T-helper 2 cell treated with Interferon-gamma antibody and Interleukin-4, amounts not matched to agents 100 ng/mL and 5 ng/mL, for 36 hours (primary cell): Measurements from ENCODE around the gene PRXL2B. TPM values are rescaled to one million over a fixed set of nuclear protein-coding genes. Genes with fewer than 3 reads are reported as not detected.
"Not testable (repeated sequence)": the region's sequence is repeated elsewhere in the genome, so short reads cannot be mapped to it uniquely, and the experiment has no call there.

Source experiments
- intact Hi-C: fragments of 100-400 bp; cut with micrococcal nuclease; formaldehyde crosslinking; loops from one replicate; pipeline ENCODE4 v1.15.1; 2023
- total RNA-seq: library from RNA; stranded (reverse); gene quantifications from 2 replicates; pipeline ENCODE4 v1.2.3, GENCODE V29; 2022

The PRXL2B gene
- total RNA-seq, 1 donor from 2014 or later = 22.5 TPM

GRCh38 chr1:2611031-2611501 lies 24.5 kb downstream of the PRXL2B start:
- intact Hi-C loops = no loop called here

- intact Hi-C loops = no loop called here
Observed at GRCh38 chr1:2611621-2612437, 25.3 kb downstream of the PRXL2B start.

DNA sequence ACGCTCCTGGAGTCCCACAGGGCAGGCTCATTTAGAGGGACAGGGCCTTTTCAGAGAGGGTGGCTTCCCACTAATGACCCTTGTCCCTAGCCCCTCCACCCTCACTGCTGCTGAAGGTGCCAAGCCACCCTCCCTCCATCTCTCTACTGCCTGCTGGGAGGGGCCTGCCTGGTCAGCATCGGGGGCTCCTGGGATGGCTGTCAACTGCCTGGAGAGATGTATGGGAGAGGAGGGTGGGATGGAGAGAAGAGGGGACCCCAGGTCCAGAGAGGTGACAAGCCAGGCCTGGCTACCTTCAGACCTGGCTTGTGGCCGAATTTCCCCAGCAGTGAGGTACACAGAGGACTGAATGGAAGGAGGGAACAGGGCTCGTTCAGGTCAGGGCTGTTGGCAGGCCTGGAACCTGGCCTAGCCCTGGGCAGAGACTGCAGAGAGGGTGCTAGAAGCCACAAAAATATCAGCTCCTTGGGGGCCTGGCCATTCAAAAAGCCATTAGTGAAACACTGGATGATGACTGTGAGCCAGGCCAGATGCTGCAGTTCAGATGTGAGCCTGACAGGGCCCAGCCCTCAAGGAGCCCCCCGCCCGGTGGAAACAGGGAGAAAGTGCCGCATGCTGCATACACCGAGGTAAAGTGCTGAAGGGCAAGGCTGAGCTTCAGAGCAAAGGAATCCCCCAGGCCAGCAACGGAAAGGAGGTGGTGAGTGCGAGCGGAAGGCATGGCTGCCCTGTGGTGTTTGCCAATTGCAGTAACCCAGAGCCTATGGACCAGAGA lies 26.2 kb downstream of the PRXL2B start:
- intact Hi-C loops = no loop called here

DNA sequence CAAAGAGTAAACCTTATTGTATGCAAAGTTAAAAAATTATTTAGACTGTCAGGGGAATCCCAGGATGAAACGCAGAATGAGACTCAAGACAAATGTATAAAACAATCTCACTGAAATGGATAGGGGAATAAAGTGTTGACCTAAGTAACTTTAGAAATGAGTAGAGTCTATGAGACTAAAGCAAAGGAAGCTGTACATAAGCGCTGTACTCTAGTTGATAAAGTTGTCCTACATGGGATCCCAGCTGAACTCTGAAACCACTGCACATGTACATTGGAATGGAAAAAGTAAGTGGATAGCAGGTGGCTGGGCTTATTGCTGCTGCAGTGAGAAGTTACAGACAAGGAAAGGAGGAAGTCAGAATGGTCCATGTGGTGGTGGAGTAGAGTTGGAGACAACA lies 27.6 kb downstream of the PRXL2B start:
- intact Hi-C loops = no loop called here

- intact Hi-C loops = no loop called here
Observed at GRCh38 chr1:2617971-2618470, 31.4 kb downstream of the PRXL2B start.

- intact Hi-C loops = no loop called here
Observed at GRCh38 chr1:2623571-2624337, 37.2 kb downstream of the PRXL2B start.

GRCh38 chr1:2624735-2625300 lies 38.2 kb downstream of the PRXL2B start:
- intact Hi-C loops = no loop called here

DNA sequence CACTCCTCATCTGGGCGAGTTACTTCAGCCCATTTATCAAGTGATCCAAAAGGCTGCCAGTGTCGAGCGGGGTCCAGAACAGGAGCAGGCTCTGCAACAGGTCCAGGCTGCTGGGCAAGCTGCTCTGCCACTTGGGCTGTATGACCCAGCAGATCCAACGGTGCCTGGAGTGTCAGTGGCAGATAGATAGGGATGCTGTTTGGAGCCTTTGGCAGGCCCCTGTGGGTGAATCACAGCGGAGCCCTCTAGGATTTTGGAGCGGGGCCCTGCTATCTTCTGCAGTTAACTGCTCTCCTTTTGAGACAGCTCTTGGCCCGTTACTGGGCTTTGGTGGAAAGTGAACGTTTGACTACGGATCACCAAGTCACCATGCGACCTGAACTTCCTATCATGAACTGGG lies 38.7 kb downstream of the PRXL2B start:
- intact Hi-C loops = no loop called here

- intact Hi-C loops = not testable (repeated sequence)
Observed at GRCh38 chr1:2625748-2626147, 39.2 kb downstream of the PRXL2B start.

DNA sequence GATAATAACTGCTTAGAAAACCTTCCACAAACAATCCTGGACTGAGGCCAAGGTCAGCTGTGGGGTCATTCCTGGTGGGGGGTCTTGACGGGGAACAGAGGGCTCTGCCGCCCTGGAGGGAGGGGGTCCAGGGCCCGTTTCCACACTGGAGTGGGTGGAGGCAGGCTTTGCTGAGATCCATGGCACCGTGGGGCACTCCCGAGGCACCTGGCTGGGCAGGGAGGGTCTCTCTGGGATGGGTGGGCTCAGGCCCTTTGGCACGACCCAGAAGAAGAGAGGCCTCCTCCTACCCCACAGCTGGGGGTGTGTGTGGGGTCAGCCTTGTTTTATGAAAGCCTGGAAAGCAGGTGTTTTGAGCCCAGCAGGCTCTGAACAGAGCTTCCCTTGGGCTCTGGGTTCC lies 41.2 kb downstream of the PRXL2B start:
- intact Hi-C loops = no loop called here

- intact Hi-C loops = no loop called here
Observed at GRCh38 chr1:2628191-2628932, 41.8 kb downstream of the PRXL2B start.

GRCh38 chr1:2628933-2629626 lies 42.5 kb downstream of the PRXL2B start:
- intact Hi-C loops = no loop called here

GRCh38 chr1:2629627-2630497 lies 43.3 kb downstream of the PRXL2B start:
- intact Hi-C loops = no loop called here

DNA sequence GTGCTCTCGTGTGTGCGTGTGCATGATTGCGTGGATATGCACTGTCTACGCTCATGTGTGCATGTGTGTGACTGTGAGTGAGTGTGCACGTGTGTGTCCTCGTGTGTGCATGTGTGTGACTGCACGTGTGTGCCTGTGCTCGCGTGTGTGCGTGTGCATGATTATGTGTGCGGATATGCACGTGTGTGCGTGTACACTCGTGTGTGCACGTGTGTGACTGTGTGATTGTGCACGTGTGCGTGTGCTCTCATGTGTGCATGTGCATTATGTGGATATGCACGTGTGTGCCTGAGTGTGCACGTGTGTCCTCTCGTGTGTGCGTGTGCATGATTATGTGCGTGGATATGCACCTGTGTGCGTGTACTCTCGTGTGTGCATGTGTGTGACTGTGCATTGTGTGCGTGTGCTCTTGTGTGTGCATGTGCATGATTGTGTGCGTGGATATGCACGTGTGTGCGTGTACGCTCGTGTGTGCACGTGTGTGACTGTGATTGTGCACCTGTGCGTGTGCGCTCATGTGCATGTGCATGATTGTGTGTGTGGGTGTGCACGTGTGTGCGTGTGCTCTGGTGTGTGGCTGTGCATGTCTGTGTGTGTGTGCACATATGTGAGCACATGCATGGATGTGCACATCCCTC lies 44.0 kb downstream of the PRXL2B start:
- intact Hi-C loops = no loop called here

DNA sequence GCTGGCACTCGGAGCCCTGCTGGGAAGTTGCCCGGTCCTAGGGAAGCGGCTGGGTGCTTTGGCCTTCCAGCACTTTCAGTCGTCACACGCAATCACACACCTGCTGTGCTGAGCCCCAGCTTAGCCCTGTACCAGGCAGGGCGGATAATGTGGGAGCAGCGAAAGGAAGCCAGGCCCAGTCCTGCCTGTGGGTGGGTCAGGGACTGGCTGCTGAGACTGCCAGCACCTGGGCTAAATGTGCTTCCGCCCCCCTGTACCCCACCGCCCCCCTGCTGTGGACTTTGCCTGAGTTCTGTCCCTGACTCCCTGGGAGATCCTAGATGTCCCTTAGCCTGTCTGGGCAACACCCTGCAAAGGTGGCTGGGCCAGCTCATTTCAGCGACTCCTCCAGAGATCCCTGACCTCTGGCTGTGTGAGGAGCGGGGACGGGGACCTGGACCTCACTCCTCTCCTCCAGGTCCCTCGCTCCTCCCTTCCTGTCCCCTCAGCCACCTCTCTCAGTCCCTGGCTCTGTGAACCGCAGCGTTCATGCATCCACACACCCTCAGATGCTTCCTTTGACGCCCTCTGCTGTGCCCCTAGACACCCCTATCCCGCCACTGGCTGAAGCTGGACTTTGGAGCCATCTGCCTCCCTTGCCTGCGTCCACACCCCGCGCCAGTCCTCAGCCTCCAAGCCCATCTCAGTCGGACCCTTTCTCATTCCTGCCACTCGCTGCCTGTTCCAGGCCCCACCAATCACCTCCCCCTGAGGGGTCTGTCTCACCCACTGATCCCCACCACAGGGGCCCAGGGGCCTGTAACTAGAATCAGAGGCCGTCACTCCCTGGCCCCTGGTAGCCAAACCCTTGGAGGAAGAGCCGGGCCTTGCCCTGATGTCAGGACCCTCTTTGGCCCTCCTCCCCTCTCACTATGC lies 44.8 kb downstream of the PRXL2B start:
- intact Hi-C loops = no loop called here

DNA sequence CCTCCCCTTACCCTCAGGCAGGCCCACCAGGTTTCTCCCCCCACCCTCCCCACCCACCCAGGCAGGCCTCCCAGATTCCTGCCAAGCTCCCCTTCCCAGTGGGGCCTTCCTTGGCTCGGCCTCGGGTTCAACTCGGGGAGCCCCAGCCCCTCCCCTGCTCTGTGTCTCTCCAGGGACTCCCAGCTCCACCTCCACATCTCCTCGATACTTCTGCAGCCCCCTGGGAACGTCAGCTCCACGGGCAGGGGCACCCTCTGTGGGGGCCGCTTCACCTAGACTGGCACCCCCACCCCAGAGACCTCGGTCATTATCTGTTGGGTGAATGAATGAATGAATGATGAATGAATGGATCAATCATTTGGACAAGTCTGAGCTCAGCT lies 45.5 kb downstream of the PRXL2B start:
- intact Hi-C loops = no loop called here

DNA sequence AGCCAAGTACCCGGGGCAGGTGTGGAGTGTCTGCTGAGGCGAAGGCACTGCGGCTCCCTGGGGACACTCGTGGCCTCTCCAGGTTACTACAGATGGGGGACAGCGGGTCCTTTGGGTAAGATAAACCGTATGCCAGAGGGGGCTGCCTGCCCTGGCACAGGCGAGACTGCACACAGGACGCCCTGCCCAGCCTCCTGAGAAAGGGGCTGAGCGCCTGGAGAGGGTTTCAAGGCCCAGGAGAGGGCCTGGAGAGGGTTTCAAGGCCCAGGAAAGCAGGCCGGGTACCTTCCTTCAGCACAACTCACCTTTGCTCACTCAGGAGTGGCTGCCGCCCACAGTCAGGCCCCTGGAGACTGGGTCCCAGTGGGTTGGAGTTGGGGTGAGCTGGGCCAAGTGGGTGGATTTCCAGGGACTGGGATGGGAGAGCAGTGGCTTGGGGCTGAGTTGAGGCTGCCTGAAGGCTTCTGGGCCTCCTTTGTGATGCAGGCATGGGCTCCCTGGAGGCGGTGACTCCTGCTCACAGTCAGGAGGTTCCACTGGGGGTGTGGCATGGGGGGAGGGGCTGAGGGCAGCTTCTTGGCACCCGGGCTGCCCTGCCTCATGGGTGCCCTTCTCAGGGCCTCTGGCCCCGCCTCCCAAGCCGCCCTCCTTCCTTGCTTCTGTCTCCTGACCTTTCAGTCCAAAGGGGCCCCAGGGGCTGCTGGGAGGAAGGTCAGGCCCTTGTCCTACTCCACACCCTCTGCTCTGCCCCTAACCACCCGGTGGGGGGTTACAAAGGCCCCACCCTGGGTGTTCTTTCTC lies 46.2 kb downstream of the PRXL2B start, which contains the start of gene MMEL1:
Gene MMEL1, minus strand, starts transcription at position 456 of the 801 bp plus-strand sequence. CDS start 3,532 bp downstream, outside the sequence.
- intact Hi-C loops = no loop called here
